ENCODE measurements around the gene KCNH2.
"Not testable (repeated sequence)": the region's sequence is repeated elsewhere in the genome, so short reads cannot be mapped to it uniquely, and the experiment has no call there.

The KCNH2 gene

GRCh38 chr7:150978126-150978789 lies at the start of gene KCNH2:
Gene KCNH2, minus strand, starts transcription at chr7:150978321. Its CDS starts 408 bp downstream, at chr7:150977913.
- ChIA-PET POLR2A (no interaction called here), CTCF (interaction anchor here (1.2 to 3.2 kb wide), 4 partner anchors 15 to 132 kb away, joined by 3 to 20 read pairs (median 14); no protein-coding TSS in a partner anchor)
- DNase-seq (ENCODE audit: extremely low spot score), result no peak
- TF ChIP-seq CTCF (IDR thresholded peaks at IDR 0.05; ENCODE audit: control extremely low read depth, extremely low read depth, low read depth, missing control alignments), result no peak

- not testable (repeated sequence) for DNase-seq (ENCODE audit: extremely low spot score)
- ChIA-PET CTCF (interaction anchor here (0.9 to 1.9 kb wide), 10 partner anchors 9 to 83 kb away, joined by 3 to 20 read pairs (median 5); no protein-coding TSS in a partner anchor), POLR2A (interaction anchor here (1.0 kb wide), 1 partner anchor 17 kb away, joined by 3 read pairs; no protein-coding TSS in a partner anchor)
Measured at GRCh38 chr7:151027728-151028130, 49.6 kb upstream of the KCNH2 start.

- CTCF ChIA-PET, result interaction anchor here (1.2 to 1.5 kb wide), 4 partner anchors 10 to 84 kb away, joined by 5 to 18 read pairs (median 8); no protein-coding TSS in a partner anchor
- POLR2A ChIA-PET; DNase-seq (ENCODE audit: extremely low spot score): not testable (repeated sequence)
Measured at GRCh38 chr7:151026771-151027727, 48.9 kb upstream of the KCNH2 start.

GRCh38 chr7:151025924-151026671 lies 48.0 kb upstream of the KCNH2 start:
- ChIA-PET POLR2A (no interaction called here), CTCF (interaction anchor here (0.9 to 1.3 kb wide), 2 partner anchors 9 to 85 kb away, joined by 4 to 6 read pairs; no protein-coding TSS in a partner anchor)
- no peak for DNase-seq (ENCODE audit: extremely low spot score)
- TF ChIP-seq CTCF (IDR thresholded peaks at IDR 0.05; ENCODE audit: control extremely low read depth, extremely low read depth, low read depth, missing control alignments), result no peak

- DNase-seq (ENCODE audit: extremely low spot score), result no peak
Measured at GRCh38 chr7:151024435-151025056, 46.4 kb upstream of the KCNH2 start, which contains the start of gene ATG9B. Gene ATG9B, minus strand, starts transcription at chr7:151024494. Its CDS starts 71 bp downstream, at chr7:151024423.

GRCh38 chr7:151023232-151023631 lies 45.1 kb upstream of the KCNH2 start:
- POLR2A ChIA-PET, result no interaction called here
- no peak for TF ChIP-seq CTCF (IDR thresholded peaks at IDR 0.05; ENCODE audit: control extremely low read depth, extremely low read depth, low read depth, missing control alignments)
- no peak for DNase-seq (ENCODE audit: extremely low spot score)
- CTCF ChIA-PET, result interaction anchor here (0.7 to 7.9 kb wide), 3 partner anchors 9 to 82 kb away, joined by 3 to 84 read pairs (median 3); no protein-coding TSS in a partner anchor

More at GRCh38 chr7:151024435-151025056, 46.4 kb upstream of the KCNH2 start, which contains the start of gene ATG9B:
- CTCF ChIA-PET, result no interaction called here
- POLR2A ChIA-PET, result no interaction called here
- no peak for TF ChIP-seq CTCF (IDR thresholded peaks at IDR 0.05; ENCODE audit: control extremely low read depth, extremely low read depth, low read depth, missing control alignments)

Data from GM10248 (cell line).